Stimulated activated CD4-positive, alpha-beta T cell treated with anti-CD3 and anti-CD28 coated beads, Interleukin-12 subunit alpha, Interleukin-12 subunit beta, amount 100 ng/mL, for 48 hours (primary cell): Measurements from ENCODE around the gene ZNF385A.

Experiments used
- DNase-seq, 3 donors: peaks; one replicate each; pipeline ENCODE4 v3.0.0-alpha.2; 2020; ENCODE audit warnings: low read depth in 2 of 3, low spot score in 1 of 3

Gene ZNF385A, protein sequence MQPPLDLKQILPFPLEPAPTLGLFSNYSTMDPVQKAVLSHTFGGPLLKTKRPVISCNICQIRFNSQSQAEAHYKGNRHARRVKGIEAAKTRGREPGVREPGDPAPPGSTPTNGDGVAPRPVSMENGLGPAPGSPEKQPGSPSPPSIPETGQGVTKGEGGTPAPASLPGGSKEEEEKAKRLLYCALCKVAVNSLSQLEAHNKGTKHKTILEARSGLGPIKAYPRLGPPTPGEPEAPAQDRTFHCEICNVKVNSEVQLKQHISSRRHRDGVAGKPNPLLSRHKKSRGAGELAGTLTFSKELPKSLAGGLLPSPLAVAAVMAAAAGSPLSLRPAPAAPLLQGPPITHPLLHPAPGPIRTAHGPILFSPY

DNA sequence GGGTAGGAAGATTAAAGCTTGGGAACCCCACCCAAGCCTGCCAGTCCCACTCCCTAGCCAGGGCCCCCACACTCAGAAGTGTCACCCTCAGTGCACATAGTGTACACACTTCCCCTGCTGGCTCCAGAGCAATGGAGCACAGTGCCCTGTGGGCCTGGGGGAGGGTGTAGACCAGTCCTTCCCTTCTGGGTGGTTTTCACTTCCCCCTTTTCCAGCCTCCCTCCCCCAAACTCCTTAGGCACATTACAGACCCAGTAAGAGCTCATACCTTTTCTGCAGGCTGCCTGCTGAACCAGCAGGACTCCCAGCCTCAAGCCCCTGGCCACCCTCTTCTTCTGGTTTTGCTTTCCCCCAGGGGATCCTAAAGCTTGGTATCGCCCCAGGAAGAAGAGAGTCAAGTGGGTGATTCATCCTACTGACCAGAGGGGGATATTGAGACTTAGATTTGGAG, at the start of gene ZNF385A:
TSS of gene ZNF385A (minus strand) at position 143 of the 451 bp plus-strand sequence. CDS start 219 bp downstream, outside the sequence.
- DNase-seq: no peak

DNA sequence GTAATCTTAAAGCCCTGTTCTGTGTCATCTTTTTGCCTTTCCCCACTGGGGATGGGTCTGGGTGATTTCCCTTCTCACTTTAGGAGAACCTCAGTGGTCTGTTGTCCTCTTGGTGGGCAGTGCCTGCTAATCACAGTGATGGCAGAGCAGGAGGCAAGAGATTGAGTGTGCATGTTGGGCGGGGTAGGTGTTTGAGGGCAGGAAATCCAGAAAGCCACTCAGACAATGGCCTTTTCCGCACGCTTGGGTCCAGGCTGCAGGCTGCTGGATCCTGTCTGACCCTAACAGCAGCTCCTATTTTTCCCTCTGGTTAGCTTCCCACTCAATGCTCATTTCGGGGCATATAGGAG, 48.3 kb upstream of the ZNF385A start:
- DNase-seq: no peak

DNA sequence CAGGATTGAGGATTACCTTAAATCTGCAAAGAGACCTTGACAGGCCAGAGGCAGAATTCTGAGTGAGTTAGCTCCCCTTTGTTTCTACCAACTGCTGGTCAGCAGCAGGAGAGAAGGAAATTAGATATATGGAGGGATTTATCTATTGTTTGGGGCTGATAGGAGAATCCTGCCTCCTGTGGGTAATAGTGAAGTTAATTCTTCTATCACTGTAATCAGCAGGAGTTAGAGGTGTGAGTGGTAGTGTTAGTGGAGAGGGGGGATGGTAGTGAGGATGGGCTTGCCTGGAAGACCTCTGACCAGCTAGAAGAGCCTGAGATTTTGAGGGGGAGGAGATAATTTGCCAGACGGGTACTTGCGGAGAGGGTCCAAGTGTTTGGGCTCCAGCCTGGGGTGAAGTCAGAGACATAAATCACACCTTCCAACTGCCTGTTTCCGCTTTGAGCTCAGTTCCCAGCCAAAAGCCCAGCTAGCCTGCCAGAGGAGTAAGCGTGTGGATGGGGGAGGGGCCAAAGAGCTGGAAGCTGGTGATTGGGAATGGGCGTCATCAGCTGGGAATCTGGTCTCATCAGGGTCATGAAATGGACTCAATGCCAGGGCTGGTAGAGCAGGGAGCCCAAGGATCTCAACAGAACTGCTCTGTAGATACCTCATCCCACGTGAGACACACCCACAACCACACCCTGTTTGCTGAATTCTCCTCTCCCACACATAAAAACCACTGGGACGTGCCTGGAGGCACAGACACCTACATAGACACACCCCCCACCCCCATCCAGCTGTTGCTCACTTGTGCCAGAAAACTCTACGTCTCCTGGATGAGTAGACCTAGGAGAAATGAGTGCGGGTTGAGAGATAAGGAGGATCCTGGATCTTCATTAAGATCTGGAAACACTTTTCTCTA, 47.6 kb upstream of the ZNF385A start:
- no peak for DNase-seq

DNA sequence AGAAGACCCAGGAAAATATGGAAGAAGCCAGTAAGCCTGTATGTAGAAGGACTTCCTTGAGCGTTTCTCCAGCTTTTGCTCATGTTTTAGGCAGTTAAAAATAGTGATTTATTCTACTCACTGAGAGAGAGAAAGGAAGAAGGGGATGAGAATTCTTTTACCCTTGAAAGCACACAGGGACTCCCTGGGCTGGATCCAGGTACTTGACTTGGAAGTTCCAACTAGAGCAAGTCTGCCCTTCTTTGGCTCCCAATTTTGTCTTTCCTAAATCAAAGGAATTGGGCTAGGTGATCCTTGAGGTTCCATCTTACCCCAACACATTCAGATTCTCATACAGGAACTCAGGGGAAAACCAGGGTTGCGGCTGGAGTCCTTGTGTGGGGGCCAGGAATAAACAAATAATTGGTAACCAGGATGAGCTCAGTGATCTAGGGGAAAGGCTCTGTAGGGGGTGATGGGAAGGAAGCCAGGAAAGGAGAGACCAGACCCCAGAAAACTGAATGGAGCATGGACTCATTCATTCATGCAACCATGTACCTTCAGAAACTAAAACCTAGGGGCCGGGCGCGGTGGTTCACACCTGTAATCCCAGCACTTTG, 46.0 kb upstream of the ZNF385A start:
- no peak for DNase-seq

DNA sequence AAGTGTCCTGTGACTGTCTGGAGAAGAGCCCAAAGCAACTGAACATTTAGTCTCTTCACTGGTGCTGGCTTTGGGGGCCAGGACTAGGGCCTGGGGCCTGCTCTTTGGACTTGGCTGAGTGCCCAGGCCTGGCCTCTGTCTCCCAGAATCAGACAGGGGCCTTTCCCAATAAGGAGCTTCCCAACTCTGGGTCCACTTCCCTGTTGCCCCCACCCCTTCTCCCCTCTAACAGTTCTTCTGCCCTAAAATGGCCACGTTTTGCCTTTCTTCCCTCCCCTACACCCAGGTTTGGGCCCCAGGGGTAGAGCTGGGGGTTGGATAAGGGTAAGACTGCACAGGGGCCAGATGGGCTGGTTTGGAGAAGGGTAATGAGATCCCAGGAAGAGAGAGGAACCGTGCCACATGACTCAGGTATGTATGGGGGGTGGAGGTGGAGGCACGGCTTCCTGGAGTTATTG, 44.5 kb upstream of the ZNF385A start:
- no peak for DNase-seq

DNA sequence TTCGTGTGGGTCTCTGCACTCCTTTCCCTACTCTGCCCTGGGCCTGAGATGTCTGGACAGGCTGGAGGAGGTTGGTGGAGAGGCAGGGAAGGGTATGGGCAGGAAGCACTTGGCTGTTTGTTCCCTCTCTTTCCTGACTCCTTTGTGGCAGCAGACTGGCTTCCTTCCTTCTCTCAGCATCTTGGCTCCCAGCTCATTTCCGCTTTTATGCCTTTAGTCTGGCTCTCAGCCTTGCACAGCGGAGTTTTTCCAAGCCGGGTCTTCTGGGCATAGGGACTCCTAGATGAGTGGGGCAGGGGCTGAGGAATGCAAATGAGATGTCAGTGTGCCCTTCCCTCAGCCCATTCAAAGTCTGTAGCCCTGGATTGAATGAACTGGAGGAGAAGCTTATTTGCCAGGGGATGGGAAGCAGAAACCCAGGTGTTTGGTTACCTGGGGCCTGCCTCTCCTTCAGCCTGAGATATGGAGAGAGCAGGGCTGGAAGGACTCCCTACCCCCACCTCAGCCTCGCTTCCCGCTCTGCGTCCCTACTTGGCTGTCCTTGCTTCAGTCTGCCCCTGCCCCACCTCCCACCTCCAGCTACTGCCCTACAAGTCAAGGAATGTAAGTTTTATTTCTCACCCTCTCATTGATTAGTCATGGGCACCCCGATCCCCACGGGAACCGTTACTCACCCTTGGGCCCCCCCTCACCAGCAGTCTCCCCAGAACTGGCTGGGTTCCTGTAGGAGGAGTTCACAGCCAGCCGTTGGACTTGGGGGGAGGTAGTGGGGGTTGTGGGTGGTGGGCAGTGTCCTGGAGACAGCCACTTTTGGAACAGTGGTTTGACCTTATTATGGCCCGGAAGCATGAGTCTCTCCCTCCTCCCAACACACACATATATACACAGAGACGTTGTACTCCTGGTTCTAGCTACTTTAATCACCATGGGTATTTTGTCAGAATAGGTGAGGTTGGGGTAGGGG, 43.8 kb upstream of the ZNF385A start:
- DNase-seq: no peak

DNA sequence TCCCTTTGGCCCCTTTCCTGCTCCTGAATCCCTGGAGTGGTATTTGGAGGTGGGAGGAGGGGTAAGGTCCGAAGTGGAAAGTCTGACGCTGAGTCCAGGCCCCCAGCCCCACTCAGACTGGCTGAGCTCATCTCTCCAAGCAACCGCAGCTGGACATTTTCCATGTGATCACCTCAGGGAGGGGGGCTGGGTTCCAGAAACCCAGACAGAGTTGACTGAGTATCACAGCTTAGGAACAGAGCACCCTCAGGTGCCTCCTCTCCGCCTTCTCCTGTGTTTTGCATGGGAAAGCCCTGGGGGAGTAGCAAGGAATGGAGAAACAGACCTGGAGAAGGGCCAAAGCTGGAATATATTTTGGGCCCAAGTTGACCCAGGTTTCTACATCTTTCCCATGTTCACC, 42.6 kb upstream of the ZNF385A start:
- DNase-seq: no peak

DNA sequence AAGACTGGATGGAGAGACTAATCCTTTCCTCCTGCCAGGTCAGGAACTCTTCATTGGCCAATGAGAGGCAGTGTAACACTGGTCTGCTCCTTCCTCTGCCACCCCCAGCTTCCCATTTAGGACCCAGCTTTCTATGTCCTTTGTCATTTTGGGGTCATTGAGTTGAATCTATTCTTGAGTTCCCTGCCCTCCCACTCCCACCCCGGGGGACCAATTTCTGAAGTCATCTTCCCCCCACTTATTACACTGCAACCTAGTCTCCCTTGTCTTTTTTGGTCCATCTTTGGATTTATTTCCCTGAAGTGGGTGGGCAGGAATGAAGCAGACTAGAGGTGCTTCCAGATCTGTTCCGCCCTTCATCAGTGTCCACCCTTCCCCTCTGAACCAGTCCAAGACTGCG, 42.2 kb upstream of the ZNF385A start:
- no peak for DNase-seq

DNA sequence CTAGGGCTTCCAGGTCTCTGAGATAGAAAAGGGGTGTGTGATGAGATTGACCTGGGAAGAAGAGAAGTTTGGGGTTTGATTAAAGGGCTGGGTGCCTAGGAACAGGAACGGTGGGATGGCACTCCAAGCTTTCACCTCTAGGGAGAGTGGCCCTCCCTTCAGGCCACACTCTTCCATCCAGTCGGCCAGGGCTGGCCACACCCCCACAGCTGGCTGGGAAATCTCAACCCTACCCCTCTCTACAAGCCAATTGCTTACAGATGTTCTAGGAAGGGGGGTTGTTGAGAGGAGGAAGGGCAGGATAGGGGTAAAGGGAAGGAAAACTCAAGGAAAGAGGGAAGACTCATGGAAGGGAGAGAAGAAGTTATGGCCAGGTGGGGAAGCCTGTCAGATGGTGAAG, 41.2 kb upstream of the ZNF385A start:
- no peak for DNase-seq

DNA sequence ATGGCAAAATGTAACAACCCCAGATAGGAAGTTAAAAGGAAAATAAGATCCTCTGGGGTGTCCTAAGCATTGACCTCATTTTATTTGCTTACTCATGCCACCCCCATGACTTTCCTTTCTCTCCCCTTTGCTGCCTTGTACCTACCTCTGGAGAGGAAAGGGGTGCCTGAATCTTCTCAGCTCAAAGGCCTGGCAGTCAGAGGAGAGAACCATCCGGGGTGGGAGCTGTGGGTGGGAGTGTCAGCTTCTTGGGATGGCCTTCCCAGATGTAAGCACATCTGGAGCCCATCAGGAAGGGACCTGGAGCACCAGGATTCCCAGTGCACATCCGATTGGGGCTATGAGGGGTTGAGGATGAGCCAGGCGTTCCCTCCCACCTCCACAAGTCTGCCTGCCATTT, 39.7 kb upstream of the ZNF385A start:
- DNase-seq: no peak

DNA sequence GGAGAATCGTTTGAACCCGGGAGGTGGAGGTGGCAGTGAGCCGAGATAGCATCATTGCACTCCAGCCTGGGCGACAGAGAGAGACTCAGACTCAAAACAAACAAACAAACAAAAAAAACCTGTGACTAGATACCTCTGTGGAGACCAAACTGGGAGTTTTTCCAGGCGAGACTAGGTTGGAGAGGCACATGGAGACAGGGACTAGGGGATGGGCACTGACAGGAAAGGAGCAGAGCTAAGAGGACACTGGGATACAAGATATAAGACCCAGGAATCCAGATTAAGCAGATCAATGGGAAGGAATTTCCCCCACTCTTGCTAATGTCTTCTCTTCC, 39.2 kb upstream of the ZNF385A start:
- DNase-seq: no peak

DNA sequence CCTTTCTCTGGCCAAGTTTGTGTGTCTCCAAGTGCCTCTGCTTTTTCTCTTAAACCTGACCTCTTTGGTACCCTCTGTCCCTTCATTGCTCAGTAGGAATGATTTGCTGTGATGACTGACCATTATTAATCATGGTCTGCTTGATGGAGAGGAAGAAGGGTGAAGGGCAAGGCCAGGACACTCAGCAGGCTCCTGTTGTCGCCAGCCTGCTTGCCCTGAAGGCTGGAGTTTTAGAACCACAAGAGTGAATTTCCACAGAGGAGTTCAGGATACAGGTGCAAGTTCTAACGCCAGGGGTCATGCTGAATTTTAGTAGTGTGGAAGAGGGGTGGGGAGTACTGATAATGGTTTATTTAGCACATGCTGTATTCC, 37.3 kb upstream of the ZNF385A start:
- DNase-seq: no peak

DNA sequence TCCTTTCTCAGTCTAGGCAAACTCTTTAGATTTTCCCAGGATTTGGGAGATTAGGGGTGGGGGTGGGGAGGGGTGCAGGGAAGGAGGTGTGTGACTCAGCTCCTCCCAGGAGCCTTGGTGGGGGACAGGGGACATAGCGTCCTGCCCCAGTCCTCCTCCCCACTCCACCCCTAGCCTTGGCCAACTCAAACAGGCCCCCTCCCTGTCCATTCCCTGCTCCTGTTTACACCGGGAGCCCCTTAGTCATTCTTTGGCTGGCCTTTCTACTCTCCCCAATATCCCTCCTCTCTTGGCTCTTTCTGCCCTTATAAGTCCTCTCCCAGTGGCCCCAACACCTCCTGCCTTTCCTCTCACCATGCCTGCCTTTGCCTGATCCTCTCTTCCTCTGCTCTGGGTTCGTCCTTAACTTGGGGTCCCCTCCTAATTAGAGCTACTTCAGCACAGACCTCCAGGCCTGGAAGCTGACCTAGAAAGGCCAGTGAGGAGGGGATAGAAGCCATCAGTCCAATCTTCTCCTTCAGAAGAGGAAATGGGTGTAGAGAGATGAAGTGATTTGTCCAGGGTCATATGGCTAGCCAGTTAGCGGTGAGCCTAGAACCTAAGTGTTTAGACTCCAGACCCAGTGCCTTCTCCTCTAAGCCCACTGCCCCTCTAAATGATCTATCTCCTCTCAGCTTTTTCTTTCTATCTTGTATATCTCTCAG, 36.8 kb upstream of the ZNF385A start:
- no peak for DNase-seq

DNA sequence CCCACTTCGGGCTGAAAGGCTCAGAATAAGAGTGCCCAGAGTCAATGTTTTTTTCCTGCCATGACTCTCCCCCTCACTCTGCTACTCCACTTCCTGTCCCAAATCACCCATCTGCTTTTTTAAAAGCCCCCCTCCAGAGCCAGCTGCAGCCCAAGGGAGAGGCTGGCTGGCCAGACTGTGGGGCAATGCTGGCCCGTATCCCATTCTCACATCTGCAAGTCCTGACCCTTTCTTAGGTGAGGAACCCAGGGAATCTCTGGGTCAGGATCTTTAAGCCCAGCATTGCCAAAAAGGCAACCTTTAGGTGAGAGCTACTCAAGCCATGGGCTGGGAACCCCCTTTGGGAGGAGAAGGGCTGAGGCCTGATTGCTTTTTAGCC, 36.2 kb upstream of the ZNF385A start:
- no peak for DNase-seq

DNA sequence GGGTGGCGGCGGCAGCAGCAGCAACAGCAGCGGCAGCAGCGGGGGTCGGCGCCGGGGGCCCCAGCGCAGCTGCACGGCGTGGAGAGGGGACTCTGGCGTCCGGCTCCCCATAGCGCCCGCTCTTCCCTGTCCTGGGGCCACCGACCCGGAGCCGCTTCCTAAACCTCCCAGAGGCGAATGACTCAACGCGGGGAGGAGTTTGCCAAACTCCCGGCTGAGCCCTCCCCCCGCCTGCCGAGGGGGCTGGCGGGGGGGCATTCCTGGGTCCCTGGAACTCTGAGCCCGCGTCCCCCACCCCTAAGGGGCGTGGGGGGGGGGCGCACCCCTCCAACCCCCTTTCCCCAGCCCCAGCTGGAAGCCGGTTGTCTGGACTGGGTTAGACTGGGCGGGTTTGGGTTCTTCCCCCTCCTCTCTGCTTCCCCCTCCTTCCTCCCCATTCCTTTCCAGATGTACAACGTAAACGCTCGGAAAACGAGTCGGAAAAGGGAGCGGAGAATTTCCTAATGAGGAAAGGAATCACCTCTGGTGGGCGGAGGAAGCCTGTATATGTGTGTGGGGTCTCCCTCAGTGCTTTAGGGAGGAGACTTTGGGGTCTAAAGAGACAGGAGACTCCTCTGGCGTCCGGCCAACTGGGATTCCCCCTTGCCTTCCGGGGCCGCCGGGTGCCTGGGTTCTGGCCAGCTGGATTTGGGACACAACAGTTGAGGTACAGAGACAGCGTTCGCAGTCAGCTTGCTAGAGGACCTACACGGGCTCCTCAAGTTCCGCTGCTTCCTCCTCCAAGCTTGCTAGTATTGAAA, 34.8 kb upstream of the ZNF385A start, which contains the start of gene ITGA5:
TSS of gene ITGA5 (minus strand) at position 179 of the 800 bp plus-strand sequence. CDS start at position 111, 68 bp downstream.
- peak in 1 of 3 donors; percentile 42 for DNase-seq

DNA sequence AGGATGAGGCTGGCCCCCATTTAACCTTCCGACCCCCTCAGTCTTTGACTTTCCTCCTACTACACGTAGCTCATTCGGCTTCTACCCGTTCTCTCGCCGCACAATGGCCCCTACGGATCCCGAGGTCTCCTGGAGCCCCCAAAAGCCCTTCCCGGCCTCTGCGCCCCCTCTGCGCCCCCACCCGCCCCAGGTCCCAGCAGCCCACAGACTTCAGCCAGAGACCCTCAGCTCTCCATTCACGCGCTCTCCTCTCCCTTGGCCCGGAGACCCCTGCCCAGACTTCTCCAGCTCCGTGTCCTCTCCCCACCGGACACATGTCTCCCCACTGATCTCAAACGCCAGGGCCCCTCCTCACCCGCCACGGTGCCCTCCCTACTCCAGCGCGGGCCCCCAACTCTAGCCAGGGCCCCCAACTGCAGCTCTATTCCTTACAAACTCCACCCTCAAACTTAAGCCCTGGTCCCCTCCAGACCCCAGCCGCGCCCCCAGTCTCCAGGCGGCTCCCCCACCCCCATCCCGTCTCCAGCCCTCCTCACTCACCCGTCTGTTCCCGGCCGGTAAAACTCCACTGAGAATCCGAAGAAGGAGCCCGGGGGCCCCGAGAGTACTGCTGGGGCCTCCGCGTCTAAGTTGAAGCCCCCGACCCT, 34.0 kb upstream of the ZNF385A start:
- no peak for DNase-seq

DNA sequence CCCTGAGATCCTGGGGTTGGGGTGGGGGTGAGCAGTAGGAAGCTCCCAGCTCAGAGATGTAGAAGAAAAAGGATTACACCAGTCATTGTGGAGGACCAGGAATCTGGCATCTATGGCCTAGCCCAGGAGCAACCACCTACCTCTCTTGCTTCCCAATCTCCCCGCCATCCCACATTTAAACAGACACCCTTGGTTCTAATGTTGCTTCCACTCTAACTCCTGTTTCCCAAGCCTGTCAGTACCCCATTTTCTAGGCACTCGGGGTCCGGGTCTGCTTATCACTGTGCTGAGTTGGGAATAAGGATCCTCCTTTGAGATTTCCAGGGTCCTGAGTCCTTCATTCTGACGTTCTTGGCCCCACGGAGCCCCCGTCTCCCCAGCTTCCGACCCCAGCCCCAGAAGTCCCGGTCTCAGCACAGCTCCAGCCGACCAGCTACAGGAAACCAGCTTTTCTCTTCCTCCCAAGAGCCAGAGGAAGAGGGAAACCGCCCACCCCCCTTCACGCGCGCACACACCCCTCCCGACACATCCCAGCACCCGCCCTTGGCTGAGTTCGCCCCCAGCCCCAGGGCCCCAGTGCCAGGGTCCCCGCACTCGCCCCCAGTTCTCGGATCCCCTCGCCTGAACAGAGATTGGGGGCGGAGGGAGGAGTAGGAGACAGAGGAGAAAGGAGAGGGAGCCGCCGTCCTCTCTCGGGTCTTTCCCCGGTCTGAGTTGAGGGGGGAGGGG, 33.3 kb upstream of the ZNF385A start:
- DNase-seq: no peak
